HCT116 (cell line): Measurements from ENCODE around the gene ANO9. TPM values are rescaled to one million over a fixed set of nuclear protein-coding genes. Genes with fewer than 3 reads are reported as not detected.

ENCODE experiments used
- ATAC-seq: fragments of 200-7000 bp; cut with Tn5 transposase; 2 replicates; pipeline ENCODE4 v1.9.1; 2020; ENCODE audit warnings: mild to moderate bottlenecking, moderate library complexity
- BruUV-seq: library from RNA; stranded (reverse); fragments of 400-500 nt; replicated peaks from 2 replicates; lab custom pipeline; 2021; lab: Mats Ljungman, UMichigan
- CTCF ChIA-PET: fragments of 300-600 bp; sonication (Branson Sonifier 250); formaldehyde crosslinking; loops from one replicate; lab custom pipeline; 2021; ENCODE audit warnings: antibody characterized with exemption; lab: Charles Lee
- POLR2A ChIA-PET: fragments of 300-600, 350-600 bp; sonication (Branson Sonifier 250); formaldehyde crosslinking; loops from one replicate; lab custom pipeline; 2021; ENCODE audit warnings: antibody characterized with exemption; lab: Charles Lee
- RAD21 ChIA-PET, 2 experiments: fragments of 300-600 bp; sonication (Branson Sonifier 250); formaldehyde crosslinking; loops; one replicate each; lab custom pipeline; 2023; ENCODE audit warnings: low total read pairs in 2 of 2; ENCODE audit not compliant: uncharacterized antibody in 2 of 2, unreplicated experiment in 2 of 2, low non-redundant PET in 1 of 2; lab: Charles Lee
- DNase-seq: peaks from one replicate; pipeline ENCODE4 v3.0.0-alpha.2; 2010; ENCODE audit warnings: low read depth, low spot score
- H2AFZ ChIP-seq: fragments of 200-600 bp; shearing (Covaris generic), sonication (generic); 2 replicates; pipeline ENCODE4 v1.6.1; 2017; ENCODE audit warnings: low read depth, mixed run types, mixed read lengths, antibody characterized with exemption, low read length; ENCODE audit not compliant: poor library complexity, severe bottlenecking
- H3K27ac ChIP-seq: 2 replicates; pipeline ENCODE4 v1.5.1; 2012; ENCODE audit warnings: low read depth, low read length
- H3K27me3 ChIP-seq: fragments of 200-600 bp; sonication (generic); 2 replicates; pipeline ENCODE4 v1.6.1; 2016; ENCODE audit warnings: mixed run types, low read length, mixed read lengths; ENCODE audit not compliant: insufficient read depth
- H3K36me3 ChIP-seq, 2 experiments: fragments of 200-500 bp in 1 of 2; fragments of 200-600 bp in 1 of 2; sonication (Bioruptor generic) in 1 of 2; sonication (generic) in 1 of 2; 2 replicates each; pipeline versions ENCODE4 v1.5.1 to v1.6.1; 2014 to 2016; ENCODE audit warnings: low read length in 2 of 2, inconsistent platforms in 1 of 2, mixed read lengths in 1 of 2, mixed run types in 1 of 2; ENCODE audit not compliant: insufficient read depth in 2 of 2, control insufficient read depth in 1 of 2
- H3K4me1 ChIP-seq, 2 experiments: fragments of 200-600 bp in 1 of 2; sonication (generic) in 1 of 2; 2 replicates each; pipeline versions ENCODE4 v1.5.1 to v1.6.1; 2012 to 2017; ENCODE audit warnings: low read length in 2 of 2, inconsistent platforms in 1 of 2, mild to moderate bottlenecking in 1 of 2, mixed read lengths in 1 of 2, mixed run types in 1 of 2, moderate library complexity in 1 of 2; ENCODE audit not compliant: insufficient read depth in 2 of 2, control insufficient read depth in 1 of 2
- H3K4me2 ChIP-seq: fragments of 200-600 bp; sonication (generic); 2 replicates; pipeline ENCODE4 v1.6.1; 2017; ENCODE audit warnings: mixed run types, low read length, mixed read lengths
- H3K4me3 ChIP-seq, 2 experiments: fragments of 200-600 bp in 1 of 2; sonication (generic) in 1 of 2; replicated peaks in 1 of 2; 2 replicates each; pipeline ENCODE4 v1.5.1; 2011 to 2016; ENCODE audit warnings: low read length in 2 of 2, control low read depth in 1 of 2, low read depth in 1 of 2, mild to moderate bottlenecking in 1 of 2, mixed read lengths in 1 of 2, mixed run types in 1 of 2
- H3K79me2 ChIP-seq: fragments of 200-600 bp; sonication (generic); 2 replicates; pipeline ENCODE4 v1.6.1; 2017; ENCODE audit warnings: mild to moderate bottlenecking, mixed run types, low read length, moderate library complexity, mixed read lengths; ENCODE audit not compliant: insufficient read depth
- H3K9ac ChIP-seq: fragments of 200-600 bp; sonication (generic); 2 replicates; pipeline ENCODE4 v1.6.1; 2016; ENCODE audit warnings: low read length, mixed read lengths
- H3K9me2 ChIP-seq: fragments of 200-600 bp; sonication (generic), shearing (Covaris generic); 2 replicates; pipeline ENCODE4 v1.6.1; 2017; ENCODE audit warnings: mixed run types, mild to moderate bottlenecking, moderate library complexity; ENCODE audit not compliant: insufficient read depth
- H3K9me3 ChIP-seq, 2 experiments: fragments of 200-500 bp in 1 of 2; fragments of 200-600 bp in 1 of 2; sonication (Bioruptor generic) in 1 of 2; sonication (generic) in 1 of 2; 2 replicates each; pipeline ENCODE4 v1.6.1; 2014 to 2017; ENCODE audit warnings: low read length in 2 of 2, mixed read lengths in 2 of 2, inconsistent platforms in 1 of 2, low read depth in 1 of 2, mild to moderate bottlenecking in 1 of 2, mixed run types in 1 of 2, moderate library complexity in 1 of 2; ENCODE audit not compliant: control insufficient read depth in 1 of 2, insufficient read depth in 1 of 2
- H4K20me1 ChIP-seq: fragments of 200-600 bp; sonication (generic), shearing (Covaris generic); 2 replicates; pipeline ENCODE4 v1.6.1; 2017; ENCODE audit warnings: mixed run types, mild to moderate bottlenecking, moderate library complexity; ENCODE audit not compliant: insufficient read depth
- ATF3 ChIP-seq: IDR thresholded peaks from 2 replicates; pipeline ENCODE4 v1.6.1; 2012
- CEBPB ChIP-seq: IDR thresholded peaks from 2 replicates; pipeline ENCODE4 v1.6.1; 2012; ENCODE audit warnings: low read depth
- CTCF ChIP-seq, 3 experiments: fragments of 200-600 bp in 1 of 3; sonication (generic) in 1 of 3; IDR thresholded peaks in 2 of 3; conservative IDR thresholded peaks in 1 of 3; 2 replicates each; pipeline ENCODE4 v1.5.1; 2012 to 2017; ENCODE audit warnings: low read depth in 2 of 3, low read length in 2 of 3, antibody characterized with exemption in 1 of 3, borderline replicate concordance in 1 of 3, control low read depth in 1 of 3, mild to moderate bottlenecking in 1 of 3, mixed read lengths in 1 of 3, mixed run types in 1 of 3, moderate library complexity in 1 of 3; ENCODE audit not compliant: insufficient read depth in 1 of 3
- EZH2phosphoT487 ChIP-seq: fragments of 200-600 bp; IDR thresholded peaks from 2 replicates; pipeline ENCODE4 v1.6.1; 2018; ENCODE audit warnings: antibody characterized with exemption, borderline replicate concordance
- MAX ChIP-seq: IDR thresholded peaks from 2 replicates; pipeline ENCODE4 v1.6.1; 2012
- POLR2AphosphoS5 ChIP-seq: IDR thresholded peaks from 2 replicates; pipeline ENCODE4 v1.6.1; 2011; ENCODE audit warnings: mild to moderate bottlenecking, low read depth, low read length, moderate library complexity
- SIN3A ChIP-seq: IDR thresholded peaks from 2 replicates; pipeline ENCODE4 v1.6.1; 2012; ENCODE audit warnings: low read depth
- SP1 ChIP-seq: IDR thresholded peaks from 2 replicates; pipeline ENCODE4 v1.6.1; 2012; ENCODE audit warnings: low read depth
- SRF ChIP-seq: IDR thresholded peaks from 2 replicates; pipeline ENCODE4 v1.6.1; 2012; ENCODE audit warnings: low read depth
- YY1 ChIP-seq: IDR thresholded peaks from 2 replicates; pipeline ENCODE4 v1.6.1; 2011; ENCODE audit warnings: low read length, low read depth, moderate library complexity, mild to moderate bottlenecking; ENCODE audit not compliant: insufficient replicate concordance; ENCODE audit errors: extremely low read depth
- ZFX ChIP-seq: fragments of 450-650 bp; IDR thresholded peaks from 2 replicates; pipeline ENCODE4 v1.6.1; 2017
- ZNF274 ChIP-seq: fragments of 200-500 bp; sonication (Bioruptor generic); IDR thresholded peaks from 2 replicates; pipeline ENCODE4 v1.6.1; 2014; ENCODE audit warnings: mild to moderate bottlenecking, low read depth, low read length, inconsistent platforms
- intact Hi-C: fragments of 100-400 bp; cut with micrococcal nuclease; formaldehyde crosslinking; loops from 2 replicates; pipeline ENCODE4 v1.10.0; 2022
- total RNA-seq: library from RNA; stranded (reverse); gene quantifications from one replicate; pipeline ENCODE4 v1.2.1, GENCODE V29; 2021; ENCODE audit not compliant: unreplicated experiment

Gene ANO9
- total RNA-seq, 1 experiment from 2014 or later = 70.3 TPM

- Histone ChIP-seq H3K9ac (no peak overlapping the region), H3K4me1 (no peaks in the 10 kb centered on the region), H2AFZ (no peak overlapping the region), H3K9me2 (no peaks in the 10 kb centered on the region), H3K4me3 (no peak overlapping the region), H3K27me3 (no peaks in the 10 kb centered on the region), H3K4me2 (no peak overlapping the region), H3K36me3 (peaks cover 0 to under 1% of the 10 kb centered on the region in 2 experiments; a peak in 1 of 4 replicates), H3K27ac (no peak overlapping the region), H3K79me2 (no peaks in the 10 kb centered on the region), H3K9me3 (no peaks in the 10 kb centered on the region), H4K20me1 (no peaks in the 10 kb centered on the region)
- RAD21 ChIA-PET = no interaction called here
- CTCF ChIA-PET = no interaction called here
- POLR2A ChIA-PET = no interaction called here
- intact Hi-C loops = no loop called here
- no peak for ATAC-seq
- no TSS peak for BruUV-seq
- no peak for DNase-seq
- TF ChIP-seq YY1 (no peak), POLR2AphosphoS5 (no peak)
These were observed 61.3 kb downstream of the ANO9 start for GRCh38 chr11:380491-380890.

- ATAC-seq = no peak
- Histone ChIP-seq H3K4me1 (no peaks in the 10 kb centered on the region), H3K9me2 (no peaks in the 10 kb centered on the region), H3K27ac (no peak overlapping the region), H3K36me3 (peaks cover 0 to 5% of the 10 kb centered on the region in 2 experiments; a peak in 1 of 4 replicates), H2AFZ (no peak overlapping the region), H3K4me2 (no peak overlapping the region), H3K9me3 (no peaks in the 10 kb centered on the region), H3K27me3 (no peaks in the 10 kb centered on the region), H3K9ac (no peak overlapping the region), H4K20me1 (no peaks in the 10 kb centered on the region), H3K79me2 (no peaks in the 10 kb centered on the region)
- ChIA-PET POLR2A (no interaction called here), RAD21 (no interaction called here), CTCF (no interaction called here)
- intact Hi-C loops = no loop called here
- TF ChIP-seq ZFX = no peak
- TF ChIP-seq EZH2phosphoT487 = no peak
- no peak for TF ChIP-seq SP1
- no peak for TF ChIP-seq SRF
- no peak for TF ChIP-seq ZNF274
- no peak for TF ChIP-seq SIN3A
- TF ChIP-seq CTCF (IDR thresholded peaks at IDR 0.05 in 2 of 3, conservative IDR thresholded peaks at IDR 0.05 in 1 of 3; ENCODE audit: borderline replicate concordance in 1 of 3, insufficient read depth in 1 of 3, low read depth in 2 of 3, low read length in 2 of 3) = no peak
- no peak for TF ChIP-seq CEBPB
- no peak for TF ChIP-seq ATF3
- no peak for TF ChIP-seq MAX
- TF ChIP-seq, all 23 proteins: peak for 0
- BruUV-seq = no TSS peak
- no peak for DNase-seq
- no peak overlapping the region for H3K4me3 ChIP-seq
These were observed 61.7 kb downstream of the ANO9 start for GRCh38 chr11:380095-380480.
